ENCODE data around the gene ANO9.

GRCh38 chr11:424232-424631 is 17.6 kb downstream of the ANO9 start:
- TF ChIP-seq CTCF (IDR thresholded peaks at IDR 0.05) = no peak
- no peak for TF ChIP-seq POLR2A (IDR thresholded peaks at IDR 0.05)
